ENCODE results near the gene PPFIBP2.

DNA sequence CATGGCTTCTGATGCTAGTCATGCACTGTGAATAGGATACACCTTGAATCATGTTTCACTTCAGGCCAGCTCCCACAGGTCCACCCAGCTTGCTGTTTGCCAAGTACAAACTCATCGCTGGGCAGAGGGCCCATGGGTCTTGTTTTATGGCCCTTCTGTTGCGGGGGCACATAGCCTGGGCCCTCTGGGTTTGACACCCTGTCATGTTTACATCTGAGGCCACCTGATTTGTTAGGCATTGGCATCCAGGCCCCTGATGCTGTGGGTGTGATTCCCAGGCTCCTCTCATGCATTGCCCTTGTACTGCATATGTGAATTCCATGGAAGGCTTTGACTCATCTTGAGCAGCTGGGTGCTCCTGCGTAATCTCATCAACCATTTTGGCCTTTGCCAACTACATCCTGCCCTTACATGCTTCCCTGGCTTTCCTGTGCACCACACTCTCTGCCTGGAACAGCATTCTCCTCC is 32.6 kb downstream of the PPFIBP2 start:
- TF ChIP-seq, protein P1, sequence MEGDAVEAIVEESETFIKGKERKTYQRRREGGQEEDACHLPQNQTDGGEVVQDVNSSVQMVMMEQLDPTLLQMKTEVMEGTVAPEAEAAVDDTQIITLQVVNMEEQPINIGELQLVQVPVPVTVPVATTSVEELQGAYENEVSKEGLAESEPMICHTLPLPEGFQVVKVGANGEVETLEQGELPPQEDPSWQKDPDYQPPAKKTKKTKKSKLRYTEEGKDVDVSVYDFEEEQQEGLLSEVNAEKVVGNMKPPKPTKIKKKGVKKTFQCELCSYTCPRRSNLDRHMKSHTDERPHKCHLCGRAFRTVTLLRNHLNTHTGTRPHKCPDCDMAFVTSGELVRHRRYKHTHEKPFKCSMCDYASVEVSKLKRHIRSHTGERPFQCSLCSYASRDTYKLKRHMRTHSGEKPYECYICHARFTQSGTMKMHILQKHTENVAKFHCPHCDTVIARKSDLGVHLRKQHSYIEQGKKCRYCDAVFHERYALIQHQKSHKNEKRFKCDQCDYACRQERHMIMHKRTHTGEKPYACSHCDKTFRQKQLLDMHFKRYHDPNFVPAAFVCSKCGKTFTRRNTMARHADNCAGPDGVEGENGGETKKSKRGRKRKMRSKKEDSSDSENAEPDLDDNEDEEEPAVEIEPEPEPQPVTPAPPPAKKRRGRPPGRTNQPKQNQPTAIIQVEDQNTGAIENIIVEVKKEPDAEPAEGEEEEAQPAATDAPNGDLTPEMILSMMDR (IDR thresholded peaks at IDR 0.05; ENCODE audit: low read length), result no peak
- TF ChIP-seq EZH2 (IDR thresholded peaks at IDR 0.05; ENCODE audit: borderline replicate concordance, low read length), result no peak
